Mucosa of rectum (tissue), 2 donors: Measurements from ENCODE around the gene AJUBA.

Experiments
- H3K27ac ChIP-seq, 2 donors: one replicate each; pipeline ENCODE4 v1.7.0; 2013; ENCODE audit warnings: inconsistent platforms in 2 of 2, low read depth in 2 of 2, low read length in 2 of 2
- H3K27me3 ChIP-seq, 2 donors: one replicate each; pipeline ENCODE4 v1.7.0; 2013; ENCODE audit warnings: low read length in 2 of 2; ENCODE audit not compliant: control insufficient read depth in 2 of 2, insufficient read depth in 2 of 2
- H3K36me3 ChIP-seq, 2 donors: one replicate each; pipeline ENCODE4 v1.7.0; 2013; ENCODE audit warnings: low read length in 2 of 2; ENCODE audit not compliant: control insufficient read depth in 2 of 2, insufficient read depth in 2 of 2
- H3K4me1 ChIP-seq, 2 donors: one replicate each; pipeline ENCODE4 v1.7.0; 2013; ENCODE audit warnings: low read length in 2 of 2, mild to moderate bottlenecking in 1 of 2; ENCODE audit not compliant: control insufficient read depth in 2 of 2, insufficient read depth in 2 of 2
- H3K4me3 ChIP-seq, 2 donors: one replicate each; pipeline ENCODE4 v1.7.0; 2013; ENCODE audit warnings: low read length in 2 of 2
- H3K9ac ChIP-seq, 2 donors: one replicate each; pipeline ENCODE4 v1.7.0; 2013; ENCODE audit warnings: low read length in 2 of 2, low read depth in 1 of 2, mild to moderate bottlenecking in 1 of 2
- H3K9me3 ChIP-seq, 2 donors: one replicate each; pipeline ENCODE4 v1.7.0; 2013; ENCODE audit warnings: low read length in 2 of 2; ENCODE audit not compliant: control insufficient read depth in 2 of 2
- donor health status: healthy.
- donor health status: Normal muscosa, but diverticular disease.

AJUBA gene

DNA sequence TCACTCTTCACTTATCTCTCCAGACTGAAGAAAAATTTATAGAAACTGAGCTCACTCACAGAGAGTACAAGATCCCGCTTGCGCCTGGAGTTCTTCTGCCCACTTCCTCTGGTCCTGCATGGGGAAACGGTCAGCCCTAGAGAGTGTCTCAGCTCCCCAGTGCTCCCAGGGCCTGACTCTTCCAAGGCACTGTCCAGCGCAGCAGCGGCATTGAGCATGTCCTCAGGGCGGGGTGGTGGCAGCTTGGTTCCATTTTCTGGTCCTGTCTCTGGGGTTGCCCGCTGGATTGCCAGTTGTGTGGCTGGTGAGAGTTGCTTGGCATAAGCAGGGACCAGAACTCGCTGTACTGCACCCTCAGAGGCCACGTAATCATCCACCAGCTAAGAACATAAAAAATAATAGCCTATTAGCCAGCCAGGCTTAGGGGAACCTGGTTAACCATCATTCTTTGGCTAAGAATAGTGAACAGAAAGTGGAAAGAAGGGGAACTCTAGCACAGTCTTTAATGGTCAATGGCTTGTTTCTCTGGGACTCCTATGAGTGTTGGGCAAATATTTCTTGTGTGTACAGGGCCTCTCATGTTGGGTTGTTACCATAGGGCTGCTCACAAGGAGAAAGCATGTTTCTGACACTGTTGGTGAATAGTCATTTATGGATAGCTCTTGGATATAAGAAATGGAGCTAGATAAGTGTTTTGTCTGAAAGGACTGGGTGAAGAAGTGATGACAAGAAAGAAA, 13.7 kb upstream of the AJUBA start:
- Histone ChIP-seq H3K4me1 (peaks cover 5 to 6% of the 10 kb centered on the region in 2 donors), H3K36me3 (peaks cover 0 to 3% of the 10 kb centered on the region in 2 donors), H3K9ac (no peak overlapping the region), H3K27ac (no peak overlapping the region), H3K27me3 (no peaks in the 10 kb centered on the region), H3K9me3 (no peaks in the 10 kb centered on the region), H3K4me3 (no peak overlapping the region)

- H3K27ac ChIP-seq, result no peak overlapping the region
These were observed 12.5 kb upstream of the AJUBA start for GRCh38 chr14:22994762-22995275.

GRCh38 chr14:22993517-22993916, 11.2 kb upstream of the AJUBA start:
- Histone ChIP-seq H3K36me3 (peaks cover 3 to 4% of the 10 kb centered on the region in 2 donors), H3K9me3 (no peaks in the 10 kb centered on the region), H3K9ac (no peak overlapping the region), H3K27me3 (no peaks in the 10 kb centered on the region), H3K4me3 (no peak overlapping the region), H3K27ac (no peak overlapping the region), H3K4me1 (peaks cover 0 to 4% of the 10 kb centered on the region in 2 donors)

More at GRCh38 chr14:22994762-22995275, 12.5 kb upstream of the AJUBA start:
- Histone ChIP-seq H3K9me3 (no peaks in the 10 kb centered on the region), H3K4me1 (peaks cover 0 to 4% of the 10 kb centered on the region in 2 donors), H3K4me3 (no peak overlapping the region), H3K27me3 (no peaks in the 10 kb centered on the region), H3K36me3 (peaks cover 2 to 3% of the 10 kb centered on the region in 2 donors), H3K9ac (no peak overlapping the region)

- Histone ChIP-seq H3K27me3 (no peaks in the 10 kb centered on the region), H3K4me1 (peaks cover 0 to 2% of the 10 kb centered on the region in 2 donors), H3K36me3 (peaks cover 3 to 6% of the 10 kb centered on the region in 2 donors), H3K9me3 (no peaks in the 10 kb centered on the region), H3K4me3 (no peak overlapping the region), H3K27ac (no peak overlapping the region), H3K9ac (no peak overlapping the region)
These were observed 9.5 kb upstream of the AJUBA start for GRCh38 chr14:22991852-22992251.

GRCh38 chr14:22987291-22987690, 4.9 kb upstream of the AJUBA start:
- H3K9ac ChIP-seq, result no peak overlapping the region
- no peak overlapping the region for H3K4me3 ChIP-seq
- H3K9me3 ChIP-seq, result no peaks in the 10 kb centered on the region
- H3K27ac ChIP-seq, result no peak overlapping the region
- H3K36me3 ChIP-seq, result peaks cover 0 to 6% of the 10 kb centered on the region in 2 donors
- no peaks in the 10 kb centered on the region for H3K27me3 ChIP-seq
- H3K4me1 ChIP-seq, result peaks cover 4 to 5% of the 10 kb centered on the region in 2 donors

DNA sequence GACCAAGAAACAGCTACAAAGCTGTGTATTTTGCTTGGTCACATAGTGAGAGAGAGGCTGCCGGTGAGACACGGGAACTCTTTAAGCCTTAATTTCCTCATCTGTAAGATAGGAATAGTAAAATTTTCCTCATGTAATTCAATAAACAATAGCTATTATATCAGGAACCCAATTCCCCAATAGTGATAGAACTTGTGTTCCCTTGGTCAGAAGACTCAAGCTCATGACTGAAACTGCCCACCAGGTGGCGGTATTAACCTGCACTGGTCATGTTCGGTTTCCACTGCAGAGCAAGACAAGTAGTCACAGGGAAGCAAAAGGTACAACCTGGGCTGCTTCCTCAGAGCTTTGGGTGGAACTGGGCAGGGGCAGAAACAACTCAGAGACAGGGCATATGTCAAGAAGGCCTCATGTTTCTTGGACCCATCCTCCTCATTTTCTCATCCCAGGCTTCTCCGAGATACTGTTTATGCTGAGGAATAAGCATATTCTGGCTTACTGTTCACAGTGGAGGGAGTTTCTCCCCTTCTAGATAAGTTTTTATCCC, 4.2 kb upstream of the AJUBA start:
- no peaks in the 10 kb centered on the region for H3K27me3 ChIP-seq
- peaks cover 5 to 7% of the 10 kb centered on the region in 2 donors for H3K4me1 ChIP-seq
- peaks cover 0 to 6% of the 10 kb centered on the region in 2 donors for H3K36me3 ChIP-seq
- H3K9ac ChIP-seq, result no peak overlapping the region
- no peak overlapping the region for H3K4me3 ChIP-seq
- H3K27ac ChIP-seq, result no peak overlapping the region
- no peaks in the 10 kb centered on the region for H3K9me3 ChIP-seq

DNA sequence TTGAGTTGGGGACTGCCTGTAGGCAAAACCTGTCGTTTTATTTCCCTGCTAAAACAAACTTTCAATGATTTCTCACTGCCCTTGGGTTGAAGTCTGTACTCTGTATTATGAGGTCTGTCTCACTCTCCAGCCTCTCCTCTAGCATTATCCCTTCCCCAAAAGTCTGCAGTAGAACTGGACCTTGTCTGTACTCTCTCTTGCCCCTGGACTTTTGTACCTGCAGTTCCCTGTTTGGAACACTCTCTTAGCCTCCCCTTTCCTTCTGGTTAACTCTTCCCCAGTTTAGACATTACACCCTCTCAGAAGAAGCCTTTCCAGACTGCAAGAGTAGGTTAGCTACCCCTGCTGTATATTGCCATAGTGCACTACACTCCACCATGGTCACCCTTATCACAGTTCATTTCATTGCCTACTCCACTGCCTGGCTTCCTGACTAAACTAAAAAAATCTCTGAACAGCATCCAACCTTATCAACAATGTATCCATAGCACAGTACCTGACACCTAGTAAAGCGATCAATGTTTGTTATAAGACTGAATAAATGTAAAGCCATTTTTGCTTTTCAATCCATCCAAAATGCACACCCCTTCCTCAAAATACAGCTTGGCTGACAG, 3.6 kb upstream of the AJUBA start:
- Histone ChIP-seq H3K27ac (no peak overlapping the region), H3K9ac (no peak overlapping the region), H3K27me3 (peaks cover 3 to 4% of the 10 kb centered on the region in 2 donors), H3K4me3 (no peak overlapping the region), H3K9me3 (no peaks in the 10 kb centered on the region), H3K4me1 (peaks cover 5 to 10% of the 10 kb centered on the region in 2 donors), H3K36me3 (peaks cover 0 to 6% of the 10 kb centered on the region in 2 donors)

- no peak overlapping the region for H3K4me3 ChIP-seq
- H3K4me1 ChIP-seq, result peaks cover 10 to 11% of the 10 kb centered on the region in 2 donors
- H3K27me3 ChIP-seq, result peaks cover 4 to 5% of the 10 kb centered on the region in 2 donors
- no peak overlapping the region for H3K27ac ChIP-seq
- H3K9me3 ChIP-seq, result no peaks in the 10 kb centered on the region
- peaks cover 0 to 6% of the 10 kb centered on the region in 2 donors for H3K36me3 ChIP-seq
- H3K9ac ChIP-seq, result no peak overlapping the region
These were observed 2.8 kb upstream of the AJUBA start for GRCh38 chr14:22984959-22985658.

DNA sequence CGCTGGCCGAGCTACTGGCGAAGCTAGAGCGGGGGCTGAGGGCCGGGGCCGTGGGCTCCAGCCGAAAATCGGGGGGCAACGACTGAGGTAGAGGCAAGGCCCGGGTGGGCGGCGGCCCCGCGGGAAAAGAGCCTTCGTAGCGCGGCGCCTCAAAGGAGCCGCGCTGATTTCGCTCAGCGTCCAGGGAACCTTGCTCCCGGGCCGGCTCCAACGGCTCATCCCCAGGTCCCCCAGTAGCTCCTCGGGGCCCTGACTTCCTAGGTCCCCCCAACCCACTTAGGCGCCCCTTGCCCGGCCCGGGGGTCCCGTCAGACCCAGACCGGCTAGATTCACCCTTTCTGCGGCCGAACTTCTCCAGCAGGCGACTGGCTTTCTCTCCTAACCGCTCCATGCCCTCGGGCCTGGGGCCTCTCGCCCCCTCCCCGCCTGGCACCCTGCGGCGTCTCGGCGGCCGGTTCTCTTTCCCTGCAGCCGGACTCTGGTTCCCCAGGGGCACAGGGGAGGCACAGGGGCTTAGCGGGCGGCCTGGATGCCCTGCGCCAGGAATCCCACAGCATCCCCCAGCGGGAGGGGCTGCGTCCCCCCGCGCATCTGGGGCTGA, 375 bp downstream of the AJUBA start:
- Histone ChIP-seq H3K36me3 (no peaks in the 10 kb centered on the region), H3K27me3 (peaks cover 4 to 5% of the 10 kb centered on the region in 2 donors), H3K9me3 (no peaks in the 10 kb centered on the region), H3K4me3 (peak overlapping the region; percentile 77 to 87), H3K27ac (peak overlapping the region in 1 of 2 donors; percentile 32), H3K9ac (peak overlapping the region; percentile 47 to 61), H3K4me1 (peaks cover 23 to 24% of the 10 kb centered on the region in 2 donors)
